ENCODE results near the gene LMO7.

LMO7 gene

GRCh38 chr13:75818968-75819225 is 182.8 kb downstream of the LMO7 start:
- no peaks in the 10 kb centered on the region for H3K4me1 ChIP-seq (ENCODE audit: control insufficient read depth in 5 of 5, insufficient read depth in 5 of 5, low read length in 5 of 5)
- no peaks in the 10 kb centered on the region for H3K9me3 ChIP-seq (ENCODE audit: control insufficient read depth in 5 of 5, low read length in 5 of 5)
- no peak overlapping the region for H3K27ac ChIP-seq (ENCODE audit: low read depth, low read length)
- no peaks in the 10 kb centered on the region for H3K27me3 ChIP-seq (ENCODE audit: control insufficient read depth in 5 of 5, insufficient read depth in 4 of 5, low read length in 5 of 5)
- peaks cover 0 to 15% (median under 1%) of the 10 kb centered on the region in 5 donors for H3K36me3 ChIP-seq (ENCODE audit: control insufficient read depth in 5 of 5, insufficient read depth in 5 of 5, low read length in 5 of 5)
- H3K9ac ChIP-seq (ENCODE audit: low read length in 5 of 5) = no peak overlapping the region
- H3K4me3 ChIP-seq (ENCODE audit: low read depth in 1 of 5, low read length in 5 of 5) = no peak overlapping the region

GRCh38 chr13:75825161-75825560 is 189.0 kb downstream of the LMO7 start:
- Histone ChIP-seq H3K9me3 (ENCODE audit: control insufficient read depth in 5 of 5, low read length in 5 of 5) (no peaks in the 10 kb centered on the region), H3K4me1 (ENCODE audit: control insufficient read depth in 5 of 5, insufficient read depth in 5 of 5, low read length in 5 of 5) (no peaks in the 10 kb centered on the region), H3K27me3 (ENCODE audit: control insufficient read depth in 5 of 5, insufficient read depth in 4 of 5, low read length in 5 of 5) (no peaks in the 10 kb centered on the region), H3K9ac (ENCODE audit: low read length in 5 of 5) (no peak overlapping the region), H3K27ac (ENCODE audit: low read depth, low read length) (no peak overlapping the region), H3K4me3 (ENCODE audit: low read depth in 1 of 5, low read length in 5 of 5) (no peak overlapping the region), H3K36me3 (ENCODE audit: control insufficient read depth in 5 of 5, insufficient read depth in 5 of 5, low read length in 5 of 5) (peaks cover 0 to 6% (median 2%) of the 10 kb centered on the region in 5 donors)

- Histone ChIP-seq H3K36me3 (ENCODE audit: control insufficient read depth in 5 of 5, insufficient read depth in 5 of 5, low read length in 5 of 5) (peaks cover 0 to 6% (median 2%) of the 10 kb centered on the region in 5 donors), H3K9me3 (ENCODE audit: control insufficient read depth in 5 of 5, low read length in 5 of 5) (no peaks in the 10 kb centered on the region), H3K27me3 (ENCODE audit: control insufficient read depth in 5 of 5, insufficient read depth in 4 of 5, low read length in 5 of 5) (no peaks in the 10 kb centered on the region), H3K4me1 (ENCODE audit: control insufficient read depth in 5 of 5, insufficient read depth in 5 of 5, low read length in 5 of 5) (no peaks in the 10 kb centered on the region), H3K9ac (ENCODE audit: low read length in 5 of 5) (no peak overlapping the region), H3K27ac (ENCODE audit: low read depth, low read length) (no peak overlapping the region), H3K4me3 (ENCODE audit: low read depth in 1 of 5, low read length in 5 of 5) (no peak overlapping the region)
These were observed 189.5 kb downstream of the LMO7 start for GRCh38 chr13:75825594-75825993.

DNA sequence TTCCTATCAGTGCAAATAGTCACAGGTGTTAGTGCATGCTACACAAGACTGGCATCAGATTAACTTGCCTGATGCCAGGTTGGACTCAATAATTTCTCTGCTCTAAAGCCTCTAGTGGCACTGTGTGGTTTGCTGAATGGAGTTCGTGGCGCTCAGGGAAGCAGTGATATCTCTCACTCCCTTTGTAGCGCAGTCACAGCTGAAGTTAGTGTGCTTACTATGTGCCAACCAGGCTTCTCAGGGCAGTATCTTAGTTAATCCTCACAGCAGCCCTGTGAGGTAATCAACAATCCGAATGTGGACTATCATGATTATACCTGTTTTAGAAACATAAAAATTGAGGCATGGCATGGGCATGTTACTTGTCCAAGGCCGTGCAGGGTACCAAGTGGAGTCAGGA is 190.3 kb downstream of the LMO7 start:
- H3K4me3 ChIP-seq (ENCODE audit: low read depth in 1 of 5, low read length in 5 of 5) = no peak overlapping the region
- H3K36me3 ChIP-seq (ENCODE audit: control insufficient read depth in 5 of 5, insufficient read depth in 5 of 5, low read length in 5 of 5) = peaks cover 0 to 3% (median 1%) of the 10 kb centered on the region in 5 donors
- H3K9ac ChIP-seq (ENCODE audit: low read length in 5 of 5) = no peak overlapping the region
- H3K27me3 ChIP-seq (ENCODE audit: control insufficient read depth in 5 of 5, insufficient read depth in 4 of 5, low read length in 5 of 5) = no peaks in the 10 kb centered on the region
- no peak overlapping the region for H3K27ac ChIP-seq (ENCODE audit: low read depth, low read length)
- H3K9me3 ChIP-seq (ENCODE audit: control insufficient read depth in 5 of 5, low read length in 5 of 5) = no peaks in the 10 kb centered on the region
- H3K4me1 ChIP-seq (ENCODE audit: control insufficient read depth in 5 of 5, insufficient read depth in 5 of 5, low read length in 5 of 5) = no peaks in the 10 kb centered on the region

DNA sequence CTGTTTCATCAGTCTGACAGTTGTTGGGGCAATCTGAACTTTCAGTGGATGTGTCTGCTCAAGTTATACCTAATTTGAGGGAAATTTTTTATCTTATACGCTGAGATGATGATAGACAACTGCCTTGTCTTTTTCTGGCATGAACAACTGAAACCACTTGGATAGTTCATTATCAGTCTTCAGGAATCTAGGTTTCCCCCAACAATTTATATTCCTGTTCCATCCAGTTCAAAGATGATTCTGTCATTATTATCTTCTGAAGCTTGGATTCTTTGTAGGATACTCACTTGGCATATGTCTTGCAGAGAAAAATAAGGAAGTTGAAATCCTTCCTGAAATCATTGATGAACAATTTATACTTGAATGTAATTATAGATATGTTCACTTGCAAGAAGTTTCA is 193.7 kb downstream of the LMO7 start:
- Histone ChIP-seq H3K4me1 (ENCODE audit: control insufficient read depth in 5 of 5, insufficient read depth in 5 of 5, low read length in 5 of 5) (no peaks in the 10 kb centered on the region), H3K27ac (ENCODE audit: low read depth, low read length) (no peak overlapping the region), H3K9ac (ENCODE audit: low read length in 5 of 5) (no peak overlapping the region), H3K9me3 (ENCODE audit: control insufficient read depth in 5 of 5, low read length in 5 of 5) (no peaks in the 10 kb centered on the region), H3K36me3 (ENCODE audit: control insufficient read depth in 5 of 5, insufficient read depth in 5 of 5, low read length in 5 of 5) (no peaks in the 10 kb centered on the region), H3K27me3 (ENCODE audit: control insufficient read depth in 5 of 5, insufficient read depth in 4 of 5, low read length in 5 of 5) (no peaks in the 10 kb centered on the region), H3K4me3 (ENCODE audit: low read depth in 1 of 5, low read length in 5 of 5) (no peak overlapping the region)

- Histone ChIP-seq H3K9me3 (ENCODE audit: control insufficient read depth in 5 of 5, low read length in 5 of 5) (no peaks in the 10 kb centered on the region), H3K27me3 (ENCODE audit: control insufficient read depth in 5 of 5, insufficient read depth in 4 of 5, low read length in 5 of 5) (no peaks in the 10 kb centered on the region), H3K4me3 (ENCODE audit: low read depth in 1 of 5, low read length in 5 of 5) (no peak overlapping the region), H3K4me1 (ENCODE audit: control insufficient read depth in 5 of 5, insufficient read depth in 5 of 5, low read length in 5 of 5) (no peaks in the 10 kb centered on the region), H3K36me3 (ENCODE audit: control insufficient read depth in 5 of 5, insufficient read depth in 5 of 5, low read length in 5 of 5) (no peaks in the 10 kb centered on the region), H3K9ac (ENCODE audit: low read length in 5 of 5) (no peak overlapping the region), H3K27ac (ENCODE audit: low read depth, low read length) (no peak overlapping the region)
These were observed 194.7 kb downstream of the LMO7 start for GRCh38 chr13:75830842-75831241.

DNA sequence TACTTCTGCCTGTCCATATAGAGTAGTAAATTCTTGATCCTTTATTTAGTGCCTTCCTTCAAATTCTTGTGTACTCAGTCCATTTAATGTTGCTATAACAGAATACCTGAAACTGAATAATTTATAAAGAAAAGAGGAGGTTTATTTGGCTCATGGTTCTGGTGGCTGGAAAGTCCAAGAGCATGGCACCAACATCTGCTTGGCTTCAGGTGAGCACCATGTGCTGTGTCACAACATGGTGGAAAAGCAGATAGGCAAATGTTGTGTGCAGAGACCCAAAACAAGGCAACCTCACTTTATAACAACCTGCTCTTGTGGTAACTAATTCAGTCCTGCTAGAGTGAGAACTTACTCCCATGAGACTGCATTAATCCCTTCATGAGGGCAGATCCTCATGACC is 195.3 kb downstream of the LMO7 start:
- no peaks in the 10 kb centered on the region for H3K4me1 ChIP-seq (ENCODE audit: control insufficient read depth in 5 of 5, insufficient read depth in 5 of 5, low read length in 5 of 5)
- no peaks in the 10 kb centered on the region for H3K36me3 ChIP-seq (ENCODE audit: control insufficient read depth in 5 of 5, insufficient read depth in 5 of 5, low read length in 5 of 5)
- H3K9ac ChIP-seq (ENCODE audit: low read length in 5 of 5) = no peak overlapping the region

DNA sequence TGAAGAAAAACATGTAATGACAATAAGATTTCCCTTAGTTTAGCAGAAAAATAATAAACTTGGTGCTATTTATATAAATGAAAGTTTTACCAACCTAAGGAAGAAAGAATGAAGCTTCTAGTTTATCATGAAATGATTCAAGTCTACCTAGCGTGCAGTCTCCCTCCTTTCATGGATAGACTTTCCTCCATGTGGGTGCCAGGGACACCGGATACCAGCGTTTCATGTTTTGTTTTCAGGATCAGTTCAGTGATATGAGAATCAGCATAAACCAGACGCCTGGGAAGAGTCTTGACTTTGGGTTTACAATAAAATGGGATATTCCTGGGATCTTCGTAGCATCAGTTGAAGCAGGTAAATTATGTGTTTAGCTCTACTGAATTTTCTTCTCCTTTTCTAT is 196.7 kb downstream of the LMO7 start:
- Histone ChIP-seq H3K9me3 (ENCODE audit: control insufficient read depth in 5 of 5, low read length in 5 of 5) (no peaks in the 10 kb centered on the region), H3K4me1 (ENCODE audit: control insufficient read depth in 5 of 5, insufficient read depth in 5 of 5, low read length in 5 of 5) (no peaks in the 10 kb centered on the region), H3K4me3 (ENCODE audit: low read depth in 1 of 5, low read length in 5 of 5) (no peak overlapping the region), H3K27me3 (ENCODE audit: control insufficient read depth in 5 of 5, insufficient read depth in 4 of 5, low read length in 5 of 5) (no peaks in the 10 kb centered on the region), H3K9ac (ENCODE audit: low read length in 5 of 5) (no peak overlapping the region), H3K36me3 (ENCODE audit: control insufficient read depth in 5 of 5, insufficient read depth in 5 of 5, low read length in 5 of 5) (no peaks in the 10 kb centered on the region), H3K27ac (ENCODE audit: low read depth, low read length) (no peak overlapping the region)

More for the DNA sequence above, 195.3 kb downstream of the LMO7 start:
- no peak overlapping the region for H3K4me3 ChIP-seq (ENCODE audit: low read depth in 1 of 5, low read length in 5 of 5)
- no peaks in the 10 kb centered on the region for H3K27me3 ChIP-seq (ENCODE audit: control insufficient read depth in 5 of 5, insufficient read depth in 4 of 5, low read length in 5 of 5)
- H3K9me3 ChIP-seq (ENCODE audit: control insufficient read depth in 5 of 5, low read length in 5 of 5) = no peaks in the 10 kb centered on the region
- H3K27ac ChIP-seq (ENCODE audit: low read depth, low read length) = no peak overlapping the region

GRCh38 chr13:75836441-75836840 is 200.3 kb downstream of the LMO7 start:
- no peaks in the 10 kb centered on the region for H3K27me3 ChIP-seq (ENCODE audit: control insufficient read depth in 5 of 5, insufficient read depth in 4 of 5, low read length in 5 of 5)
- no peaks in the 10 kb centered on the region for H3K9me3 ChIP-seq (ENCODE audit: control insufficient read depth in 5 of 5, low read length in 5 of 5)
- peaks cover 0 to 5% (median 0%) of the 10 kb centered on the region in 5 donors for H3K36me3 ChIP-seq (ENCODE audit: control insufficient read depth in 5 of 5, insufficient read depth in 5 of 5, low read length in 5 of 5)
- no peak overlapping the region for H3K27ac ChIP-seq (ENCODE audit: low read depth, low read length)
- no peaks in the 10 kb centered on the region for H3K4me1 ChIP-seq (ENCODE audit: control insufficient read depth in 5 of 5, insufficient read depth in 5 of 5, low read length in 5 of 5)
- H3K9ac ChIP-seq (ENCODE audit: low read length in 5 of 5) = no peak overlapping the region
- H3K4me3 ChIP-seq (ENCODE audit: low read depth in 1 of 5, low read length in 5 of 5) = no peak overlapping the region

- peaks cover 0 to 6% (median 0%) of the 10 kb centered on the region in 5 donors for H3K9me3 ChIP-seq (ENCODE audit: control insufficient read depth in 5 of 5, low read length in 5 of 5)
- H3K4me1 ChIP-seq (ENCODE audit: control insufficient read depth in 5 of 5, insufficient read depth in 5 of 5, low read length in 5 of 5) = no peaks in the 10 kb centered on the region
- no peaks in the 10 kb centered on the region for H3K27me3 ChIP-seq (ENCODE audit: control insufficient read depth in 5 of 5, insufficient read depth in 4 of 5, low read length in 5 of 5)
- H3K36me3 ChIP-seq (ENCODE audit: control insufficient read depth in 5 of 5, insufficient read depth in 5 of 5, low read length in 5 of 5) = peaks cover 5 to 17% (median 11%) of the 10 kb centered on the region in 5 donors
- no peak overlapping the region for H3K4me3 ChIP-seq (ENCODE audit: low read depth in 1 of 5, low read length in 5 of 5)
- H3K9ac ChIP-seq (ENCODE audit: low read length in 5 of 5) = no peak overlapping the region
- no peak overlapping the region for H3K27ac ChIP-seq (ENCODE audit: low read depth, low read length)
These were observed 202.4 kb downstream of the LMO7 start for GRCh38 chr13:75838366-75839005.

GRCh38 chr13:75839406-75839805 is 203.3 kb downstream of the LMO7 start:
- Histone ChIP-seq H3K9me3 (ENCODE audit: control insufficient read depth in 5 of 5, low read length in 5 of 5) (peaks cover 0 to 6% (median 0%) of the 10 kb centered on the region in 5 donors), H3K9ac (ENCODE audit: low read length in 5 of 5) (no peak overlapping the region), H3K36me3 (ENCODE audit: control insufficient read depth in 5 of 5, insufficient read depth in 5 of 5, low read length in 5 of 5) (peaks cover 5 to 21% (median 11%) of the 10 kb centered on the region in 5 donors), H3K4me1 (ENCODE audit: control insufficient read depth in 5 of 5, insufficient read depth in 5 of 5, low read length in 5 of 5) (no peaks in the 10 kb centered on the region), H3K27me3 (ENCODE audit: control insufficient read depth in 5 of 5, insufficient read depth in 4 of 5, low read length in 5 of 5) (no peaks in the 10 kb centered on the region), H3K4me3 (ENCODE audit: low read depth in 1 of 5, low read length in 5 of 5) (no peak overlapping the region), H3K27ac (ENCODE audit: low read depth, low read length) (no peak overlapping the region)

Data from subcutaneous abdominal adipose tissue (tissue), 5 donors.